ENCODE results near the gene VSIG1.

DNA sequence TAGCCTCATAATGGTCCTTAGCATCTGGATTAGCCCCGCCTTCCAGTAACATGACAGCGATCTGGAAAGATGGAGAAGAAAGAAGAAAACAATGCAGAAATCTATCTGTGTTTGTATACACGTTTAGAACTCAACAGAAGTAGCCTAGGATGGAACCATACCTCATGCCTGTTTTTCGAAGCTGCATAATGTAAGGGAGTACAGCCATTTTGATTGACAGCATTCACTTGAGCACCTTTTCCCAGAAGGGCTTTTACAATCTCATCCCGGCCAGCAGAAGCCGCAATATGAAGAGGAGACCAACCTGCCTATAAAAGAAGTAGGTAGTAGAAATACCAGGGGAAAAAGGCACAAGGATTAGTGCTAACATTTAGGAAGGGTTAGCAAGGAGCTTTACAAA is 42.9 kb downstream of the VSIG1 start:
- TF ChIP-seq POLR2A (IDR thresholded peaks at IDR 0.05), result no peak
- TF ChIP-seq CTCF (IDR thresholded peaks at IDR 0.05), result no peak
